Measurements from ENCODE around the gene PANK2. TPM values are rescaled to one million over a fixed set of nuclear protein-coding genes. Genes with fewer than 3 reads are reported as not detected.

The PANK2 gene
- total RNA-seq, 1 experiment from 2014 or later, result 41.6 TPM

GRCh38 chr20:3924304-3925112 is 35.3 kb downstream of the PANK2 start:
- Histone ChIP-seq H3K27ac (ENCODE audit: low read depth, low read length) (no peak overlapping the region), H3K9me2 (ENCODE audit: insufficient read depth) (no peaks in the 10 kb centered on the region), H3K9ac (ENCODE audit: low read length) (no peak overlapping the region), H4K20me1 (ENCODE audit: insufficient read depth) (no peaks in the 10 kb centered on the region), H3K79me2 (ENCODE audit: insufficient read depth, low read length) (peaks cover 22% of the 10 kb centered on the region), H3K27me3 (ENCODE audit: insufficient read depth, low read length) (no peaks in the 10 kb centered on the region), H2AFZ (ENCODE audit: low read depth, low read length, poor library complexity, severe bottlenecking) (no peak overlapping the region), H3K4me1 (ENCODE audit: control insufficient read depth in 1 of 2, insufficient read depth in 2 of 2, low read length in 2 of 2) (no peaks in the 10 kb centered on the region), H3K4me2 (ENCODE audit: low read length) (no peak overlapping the region), H3K36me3 (ENCODE audit: control insufficient read depth in 1 of 2, insufficient read depth in 2 of 2, low read length in 2 of 2) (peaks cover 16 to 22% of the 10 kb centered on the region in 2 experiments; a peak in 3 of 4 replicates), H3K9me3 (ENCODE audit: control insufficient read depth in 1 of 2, insufficient read depth in 1 of 2, low read depth in 1 of 2, low read length in 2 of 2) (no peaks in the 10 kb centered on the region), H3K4me3 (replicated peaks in 1 of 2; ENCODE audit: low read depth in 1 of 2, low read length in 2 of 2) (no peak overlapping the region)
- ChIA-PET RAD21 (ENCODE audit: low non-redundant PET in 1 of 2, low total read pairs in 2 of 2, uncharacterized antibody in 2 of 2, unreplicated experiment in 2 of 2) (no interaction called here), CTCF (no interaction called here), POLR2A (no interaction called here)
- intact Hi-C loops (cut with micrococcal nuclease), result no loop called here
- BruUV-seq (replicated peaks), result no TSS peak
- no peak for DNase-seq (ENCODE audit: low read depth, low spot score)
- no peak for ATAC-seq
- no peak for TF ChIP-seq SIN3A (IDR thresholded peaks at IDR 0.05; ENCODE audit: low read depth)
- no peak for TF ChIP-seq RAD21 (IDR thresholded peaks at IDR 0.05; ENCODE audit: low read depth)
- TF ChIP-seq CEBPB (IDR thresholded peaks at IDR 0.05; ENCODE audit: low read depth), result no peak
- no peak for TF ChIP-seq CTCF (IDR thresholded peaks at IDR 0.05 in 2 of 3, conservative IDR thresholded peaks at IDR 0.05 in 1 of 3; ENCODE audit: borderline replicate concordance in 1 of 3, insufficient read depth in 1 of 3, low read depth in 2 of 3, low read length in 2 of 3)
- TF ChIP-seq ZFX (IDR thresholded peaks at IDR 0.05), result no peak
- TF ChIP-seq ZNF274 (IDR thresholded peaks at IDR 0.05; ENCODE audit: low read depth, low read length), result no peak
- no peak for TF ChIP-seq MAX (IDR thresholded peaks at IDR 0.05)
- TF ChIP-seq TCF7L2 (IDR thresholded peaks at IDR 0.05; ENCODE audit: borderline replicate concordance, extremely low read depth, insufficient read depth, insufficient read length), result no peak
- TF ChIP-seq, protein P1, sequence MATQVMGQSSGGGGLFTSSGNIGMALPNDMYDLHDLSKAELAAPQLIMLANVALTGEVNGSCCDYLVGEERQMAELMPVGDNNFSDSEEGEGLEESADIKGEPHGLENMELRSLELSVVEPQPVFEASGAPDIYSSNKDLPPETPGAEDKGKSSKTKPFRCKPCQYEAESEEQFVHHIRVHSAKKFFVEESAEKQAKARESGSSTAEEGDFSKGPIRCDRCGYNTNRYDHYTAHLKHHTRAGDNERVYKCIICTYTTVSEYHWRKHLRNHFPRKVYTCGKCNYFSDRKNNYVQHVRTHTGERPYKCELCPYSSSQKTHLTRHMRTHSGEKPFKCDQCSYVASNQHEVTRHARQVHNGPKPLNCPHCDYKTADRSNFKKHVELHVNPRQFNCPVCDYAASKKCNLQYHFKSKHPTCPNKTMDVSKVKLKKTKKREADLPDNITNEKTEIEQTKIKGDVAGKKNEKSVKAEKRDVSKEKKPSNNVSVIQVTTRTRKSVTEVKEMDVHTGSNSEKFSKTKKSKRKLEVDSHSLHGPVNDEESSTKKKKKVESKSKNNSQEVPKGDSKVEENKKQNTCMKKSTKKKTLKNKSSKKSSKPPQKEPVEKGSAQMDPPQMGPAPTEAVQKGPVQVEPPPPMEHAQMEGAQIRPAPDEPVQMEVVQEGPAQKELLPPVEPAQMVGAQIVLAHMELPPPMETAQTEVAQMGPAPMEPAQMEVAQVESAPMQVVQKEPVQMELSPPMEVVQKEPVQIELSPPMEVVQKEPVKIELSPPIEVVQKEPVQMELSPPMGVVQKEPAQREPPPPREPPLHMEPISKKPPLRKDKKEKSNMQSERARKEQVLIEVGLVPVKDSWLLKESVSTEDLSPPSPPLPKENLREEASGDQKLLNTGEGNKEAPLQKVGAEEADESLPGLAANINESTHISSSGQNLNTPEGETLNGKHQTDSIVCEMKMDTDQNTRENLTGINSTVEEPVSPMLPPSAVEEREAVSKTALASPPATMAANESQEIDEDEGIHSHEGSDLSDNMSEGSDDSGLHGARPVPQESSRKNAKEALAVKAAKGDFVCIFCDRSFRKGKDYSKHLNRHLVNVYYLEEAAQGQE (IDR thresholded peaks at IDR 0.05; ENCODE audit: low read depth), result no peak
- TF ChIP-seq SRF (IDR thresholded peaks at IDR 0.05; ENCODE audit: low read depth), result no peak
- no peak for TF ChIP-seq POLR2A (IDR thresholded peaks at IDR 0.05; ENCODE audit: borderline replicate concordance, extremely low read depth, insufficient read depth, insufficient read length)
- TF ChIP-seq SP1 (IDR thresholded peaks at IDR 0.05; ENCODE audit: low read depth), result no peak
